CD14-positive monocyte (primary cell): ENCODE measurements around the gene POFUT2. TPM values are rescaled to one million over a fixed set of nuclear protein-coding genes. Genes with fewer than 3 reads are reported as not detected.

ENCODE experiments used
- DNase-seq, 3 donors: peaks; one replicate each; pipeline ENCODE4 v3.0.0-alpha.2; 2011 to 2022
- H2AFZ ChIP-seq: 2 replicates; pipeline ENCODE4 v1.6.0; 2012; ENCODE audit warnings: mild to moderate bottlenecking, low read depth, low read length, inconsistent platforms; ENCODE audit not compliant: insufficient read depth, poor library complexity, severe bottlenecking
- H3K27ac ChIP-seq, 2 donors: 1 replicate in 1 of 2; 2 replicates in 1 of 2; pipeline ENCODE4 v1.5.1; 2012 to 2013; ENCODE audit warnings: low read length in 2 of 2, control low read depth in 1 of 2, inconsistent platforms in 1 of 2, low read depth in 1 of 2, mild to moderate bottlenecking in 1 of 2
- H3K27me3 ChIP-seq, 2 donors: one replicate each; pipeline versions ENCODE4 v1.6.0 to v1.6.1; 2011 to 2013; ENCODE audit warnings: low read length in 2 of 2; ENCODE audit not compliant: control insufficient read depth in 2 of 2, insufficient read depth in 2 of 2
- H3K36me3 ChIP-seq, 2 donors: replicated peaks in 1 of 2; 1 replicate in 1 of 2; 2 replicates in 1 of 2; pipeline versions ENCODE4 v1.5.1 to v1.6.1; 2012 to 2013; ENCODE audit warnings: low read length in 2 of 2, control low read depth in 1 of 2, inconsistent platforms in 1 of 2, mild to moderate bottlenecking in 1 of 2; ENCODE audit not compliant: insufficient read depth in 2 of 2, control insufficient read depth in 1 of 2
- H3K4me1 ChIP-seq, 2 donors: 1 replicate in 1 of 2; 2 replicates in 1 of 2; pipeline versions ENCODE4 v1.5.1 to v1.6.1; 2012 to 2013; ENCODE audit warnings: low read length in 2 of 2, control low read depth in 1 of 2, inconsistent platforms in 1 of 2, mild to moderate bottlenecking in 1 of 2, moderate library complexity in 1 of 2; ENCODE audit not compliant: insufficient read depth in 2 of 2, control insufficient read depth in 1 of 2
- H3K4me2 ChIP-seq: replicated peaks from 2 replicates; pipeline ENCODE3; 2012; ENCODE audit warnings: low read length, moderate library complexity, mild to moderate bottlenecking; ENCODE audit not compliant: poor library complexity, severe bottlenecking; ENCODE audit errors: extremely low read depth
- H3K4me3 ChIP-seq, 3 experiments: fragments of 200-600 bp in 1 of 3; sonication (generic) in 1 of 3; replicated peaks in 1 of 3; 1 replicate in 2 of 3; 2 replicates in 1 of 3; pipeline ENCODE4 v1.5.1; 2011 to 2013; ENCODE audit warnings: low read length in 3 of 3, mild to moderate bottlenecking in 3 of 3, control low read depth in 2 of 3, low read depth in 2 of 3, inconsistent platforms in 1 of 3, moderate library complexity in 1 of 3
- H3K79me2 ChIP-seq: 2 replicates; pipeline ENCODE4 v1.6.0; 2012; ENCODE audit warnings: mild to moderate bottlenecking, control low read depth, inconsistent platforms, low read length, moderate library complexity; ENCODE audit not compliant: insufficient read depth
- H3K9ac ChIP-seq: 2 replicates; pipeline ENCODE4 v1.6.0; 2017; ENCODE audit warnings: low read length, mild to moderate bottlenecking; ENCODE audit not compliant: insufficient read depth, poor library complexity, severe bottlenecking
- H3K9me3 ChIP-seq, 2 donors: replicated peaks in 1 of 2; 1 replicate in 1 of 2; 2 replicates in 1 of 2; pipeline versions ENCODE4 v1.5.1 to v1.6.1; 2012 to 2013; ENCODE audit warnings: low read length in 2 of 2, control low read depth in 1 of 2; ENCODE audit not compliant: control insufficient read depth in 1 of 2, insufficient read depth in 1 of 2
- H4K20me1 ChIP-seq: 2 replicates; pipeline ENCODE4 v1.6.0; 2012; ENCODE audit warnings: mild to moderate bottlenecking, low read length, control low read depth, moderate library complexity; ENCODE audit not compliant: insufficient read depth
- H3K27ac Mint-ChIP-seq, 7 donors: one replicate each; pipeline ENCODE4 v1.8.0; 2020; ENCODE audit warnings: mild to moderate bottlenecking in 7 of 7, mixed read lengths in 7 of 7, moderate library complexity in 6 of 7, inconsistent platforms in 2 of 7
- H3K27me3 Mint-ChIP-seq, 3 donors: one replicate each; pipeline ENCODE4 v1.8.0; 2021 to 2022; ENCODE audit warnings: low read depth in 3 of 3, mild to moderate bottlenecking in 3 of 3, mixed read lengths in 3 of 3, moderate library complexity in 3 of 3, inconsistent platforms in 1 of 3
- H3K36me3 Mint-ChIP-seq, 2 donors: one replicate each; pipeline ENCODE4 v1.8.0; 2020; ENCODE audit warnings: mixed read lengths in 2 of 2, inconsistent platforms in 1 of 2, mild to moderate bottlenecking in 1 of 2
- H3K4me1 Mint-ChIP-seq: one replicate; pipeline ENCODE4 v1.8.0; 2020; ENCODE audit warnings: mild to moderate bottlenecking, mixed read lengths
- H3K4me3 Mint-ChIP-seq, 2 donors: one replicate each; pipeline ENCODE4 v1.8.0; 2020; ENCODE audit warnings: mild to moderate bottlenecking in 2 of 2, mixed read lengths in 2 of 2, moderate library complexity in 1 of 2
- H3K9me3 Mint-ChIP-seq, 7 donors: one replicate each; pipeline ENCODE4 v1.8.0; 2020 to 2022; ENCODE audit warnings: mixed read lengths in 7 of 7, mild to moderate bottlenecking in 6 of 7, moderate library complexity in 6 of 7, inconsistent platforms in 2 of 7
- WGBS: methylation state at CpG from one replicate; pipeline ENCODE4 v1.1.5; 2013; ENCODE audit warnings: missing lambda C conversion rate; ENCODE audit not compliant: insufficient coverage; 5-methylcytosine and 5-hydroxymethylcytosine counted together
- intact Hi-C, 2 donors: fragments of 100-400 bp; cut with micrococcal nuclease; formaldehyde crosslinking; loops; one replicate each; pipeline versions ENCODE4 v1.15.0 to v1.15.1; 2023
- polyA plus RNA-seq, 3 donors: library from polyadenylated mRNA; depleted of rRNA in 1 of 3; unstranded in 2 of 3; stranded (reverse) in 1 of 3; fragments of 300-500 nt in 2 of 3; fragments of >200 nt in 1 of 3; fragmentation: Illumina TruSeq in 2 of 3; gene quantifications; 1 replicate in 2 of 3; 2 replicates in 1 of 3; pipeline ENCODE4 v1.2.3, GENCODE V29; 2012 to 2021
- TF ChIP-seq, protein P1 (sequence below): fragments of 200-600 bp; IDR thresholded peaks from one replicate; pipeline ENCODE4 v1.8.0; 2022; ENCODE audit warnings: antibody characterized with exemption, mild to moderate bottlenecking

The POFUT2 gene
- polyA plus RNA-seq, 3 donors: 1.8 to 21.3 (median 2.8) TPM

DNA sequence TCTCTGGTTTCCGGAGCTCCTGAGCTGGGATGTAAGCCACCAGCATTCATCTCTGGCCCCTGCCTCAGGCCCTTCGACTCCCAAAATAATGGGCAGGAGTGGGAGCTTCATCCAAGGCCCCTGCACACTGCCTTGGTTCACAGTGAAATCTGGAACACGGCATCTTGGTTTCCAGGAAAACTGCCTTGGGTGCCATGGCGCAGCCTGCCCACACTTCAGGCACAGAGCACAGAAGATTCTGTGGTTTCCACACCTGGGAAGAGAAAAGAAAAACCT lies 48.8 kb upstream of the POFUT2 start:
- peaks cover 1 to 9% (median 4%) of the 10 kb centered on the region in 3 donors for H3K27me3 Mint-ChIP-seq

DNA sequence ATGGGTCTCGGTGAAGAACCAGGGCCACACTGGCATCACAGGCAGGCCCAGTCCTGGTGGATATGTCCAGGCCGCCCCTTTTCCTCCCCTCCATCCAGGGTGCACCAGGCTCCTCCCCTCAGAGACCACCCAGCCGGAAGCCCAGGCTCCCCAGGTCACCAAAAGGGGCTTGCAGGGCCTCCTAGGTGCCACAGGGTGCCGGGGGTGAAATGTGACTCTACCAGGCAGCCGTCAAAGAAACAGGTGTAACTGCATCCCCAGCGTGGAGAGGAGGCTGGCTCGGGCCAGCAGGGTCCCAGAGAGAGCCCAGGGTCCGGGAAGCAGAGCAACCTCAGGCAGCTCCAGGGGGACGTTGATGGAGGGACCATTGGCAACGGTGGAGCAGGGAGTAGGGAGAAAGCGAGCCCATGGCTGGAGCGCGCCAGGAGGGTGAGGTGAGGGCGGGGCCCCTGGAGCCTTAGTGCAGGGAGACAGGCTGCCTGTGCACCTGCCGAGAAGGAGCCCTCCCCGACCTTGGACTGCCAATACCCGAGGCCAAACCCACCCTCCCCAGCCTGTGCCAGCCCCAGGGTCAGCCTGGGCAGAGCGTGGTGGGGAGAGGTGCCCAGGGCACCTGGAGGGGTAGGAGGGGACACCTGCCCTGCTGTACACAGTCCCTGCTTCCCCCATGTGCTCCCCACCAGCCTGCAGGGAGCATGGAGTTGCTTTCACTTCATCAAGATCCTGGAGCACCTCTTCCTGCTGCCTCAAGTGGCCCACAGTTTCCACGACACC lies 48.3 kb upstream of the POFUT2 start:
- H3K4me2 ChIP-seq: no peak overlapping the region
- Mint-ChIP-seq H3K27ac (no peak overlapping the region), H3K36me3 (no peaks in the 10 kb centered on the region), H3K4me1 (no peaks in the 10 kb centered on the region), H3K4me3 (no peak overlapping the region), H3K27me3 (peaks cover 1 to 7% (median 4%) of the 10 kb centered on the region in 3 donors), H3K9me3 (no peaks in the 10 kb centered on the region)
- no peak overlapping the region for H2AFZ ChIP-seq
- H4K20me1 ChIP-seq: no peaks in the 10 kb centered on the region
- no peaks in the 10 kb centered on the region for H3K79me2 ChIP-seq
- DNase-seq: no peak
- intact Hi-C loops: no loop called here
- H3K9ac ChIP-seq: no peak overlapping the region
- TF ChIP-seq, protein P1, sequence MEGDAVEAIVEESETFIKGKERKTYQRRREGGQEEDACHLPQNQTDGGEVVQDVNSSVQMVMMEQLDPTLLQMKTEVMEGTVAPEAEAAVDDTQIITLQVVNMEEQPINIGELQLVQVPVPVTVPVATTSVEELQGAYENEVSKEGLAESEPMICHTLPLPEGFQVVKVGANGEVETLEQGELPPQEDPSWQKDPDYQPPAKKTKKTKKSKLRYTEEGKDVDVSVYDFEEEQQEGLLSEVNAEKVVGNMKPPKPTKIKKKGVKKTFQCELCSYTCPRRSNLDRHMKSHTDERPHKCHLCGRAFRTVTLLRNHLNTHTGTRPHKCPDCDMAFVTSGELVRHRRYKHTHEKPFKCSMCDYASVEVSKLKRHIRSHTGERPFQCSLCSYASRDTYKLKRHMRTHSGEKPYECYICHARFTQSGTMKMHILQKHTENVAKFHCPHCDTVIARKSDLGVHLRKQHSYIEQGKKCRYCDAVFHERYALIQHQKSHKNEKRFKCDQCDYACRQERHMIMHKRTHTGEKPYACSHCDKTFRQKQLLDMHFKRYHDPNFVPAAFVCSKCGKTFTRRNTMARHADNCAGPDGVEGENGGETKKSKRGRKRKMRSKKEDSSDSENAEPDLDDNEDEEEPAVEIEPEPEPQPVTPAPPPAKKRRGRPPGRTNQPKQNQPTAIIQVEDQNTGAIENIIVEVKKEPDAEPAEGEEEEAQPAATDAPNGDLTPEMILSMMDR: no peak
- WGBS: 92% methylated on average over 9 of the region's 19 CpGs
- no peak overlapping the region for H3K27ac ChIP-seq
- no peak overlapping the region for H3K4me3 ChIP-seq
- H3K27me3 ChIP-seq: no peaks in the 10 kb centered on the region
- no peaks in the 10 kb centered on the region for H3K9me3 ChIP-seq
- no peaks in the 10 kb centered on the region for H3K4me1 ChIP-seq
- no peaks in the 10 kb centered on the region for H3K36me3 ChIP-seq

More for the DNA sequence above, 48.8 kb upstream of the POFUT2 start:
- WGBS: 88% methylated on average over 4 of the region's 4 CpGs
- no peaks in the 10 kb centered on the region for H3K27me3 ChIP-seq
- H3K79me2 ChIP-seq: no peaks in the 10 kb centered on the region
- Mint-ChIP-seq H3K36me3 (no peaks in the 10 kb centered on the region), H3K9me3 (peaks cover 0 to 1% (median 0%) of the 10 kb centered on the region in 7 donors), H3K27ac (no peak overlapping the region), H3K4me1 (no peaks in the 10 kb centered on the region), H3K4me3 (no peak overlapping the region)
- no peaks in the 10 kb centered on the region for H3K4me1 ChIP-seq
- no peaks in the 10 kb centered on the region for H4K20me1 ChIP-seq
- no peak overlapping the region for H3K4me2 ChIP-seq
- intact Hi-C loops: no loop called here
- no peaks in the 10 kb centered on the region for H3K9me3 ChIP-seq
- no peak overlapping the region for H3K9ac ChIP-seq
- TF ChIP-seq, protein P1: no peak
- no peak overlapping the region for H3K4me3 ChIP-seq
- no peak overlapping the region for H2AFZ ChIP-seq
- no peak for DNase-seq
- no peak overlapping the region for H3K27ac ChIP-seq
- H3K36me3 ChIP-seq: no peaks in the 10 kb centered on the region
